HG03095 (cell line): ENCODE data around the gene DLGAP3.

Experiments used
- ATAC-seq: cut with Tn5 transposase; IDR thresholded peaks from one replicate; pipeline ENCODE4 v1.9.1; 2021; ENCODE audit warnings: moderate library complexity; ENCODE audit not compliant: unreplicated experiment

The DLGAP3 gene

DNA sequence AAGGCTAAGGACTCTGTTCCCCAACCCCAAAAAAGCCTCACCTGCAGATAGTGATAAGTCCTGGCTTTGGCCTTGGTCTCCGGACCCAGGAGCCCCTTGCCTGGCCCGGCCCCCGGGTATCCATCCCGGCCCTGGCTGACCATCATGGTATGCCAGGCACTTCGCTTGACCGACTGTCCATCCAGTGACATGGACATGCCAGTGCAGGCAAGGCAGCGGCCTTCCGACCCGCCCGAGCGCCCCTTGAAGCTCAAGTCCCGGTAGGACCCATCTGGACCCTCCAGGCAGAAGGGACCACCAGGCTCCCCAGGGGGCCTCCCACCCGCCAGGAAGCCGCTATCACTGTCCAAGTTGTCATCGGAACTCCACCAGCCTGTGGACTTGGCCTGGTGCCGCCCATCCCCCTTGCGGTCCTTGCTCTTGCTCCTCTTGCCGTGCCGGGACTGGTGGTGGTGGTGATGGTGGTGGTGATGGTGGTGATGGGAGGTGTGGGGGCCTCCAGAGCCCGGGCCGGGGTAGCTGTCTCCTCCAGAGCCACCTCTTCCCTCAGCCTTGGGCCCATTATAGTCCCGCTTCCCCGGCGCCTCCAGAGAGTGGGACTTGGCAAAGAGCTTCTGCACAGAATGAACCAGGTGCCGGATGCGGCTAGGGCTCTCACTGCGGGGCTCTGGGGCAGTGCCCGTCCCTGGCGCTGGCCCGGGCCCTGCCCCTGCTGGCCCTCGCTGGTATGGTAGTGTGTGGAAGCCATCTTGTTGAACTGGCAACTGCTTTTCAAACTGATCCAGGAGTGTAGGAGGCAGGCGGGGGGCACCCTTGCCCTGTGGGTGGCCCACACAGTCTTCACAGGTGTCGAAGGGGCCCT is 25.0 kb downstream of the DLGAP3 start:
- ATAC-seq: no peak

DNA sequence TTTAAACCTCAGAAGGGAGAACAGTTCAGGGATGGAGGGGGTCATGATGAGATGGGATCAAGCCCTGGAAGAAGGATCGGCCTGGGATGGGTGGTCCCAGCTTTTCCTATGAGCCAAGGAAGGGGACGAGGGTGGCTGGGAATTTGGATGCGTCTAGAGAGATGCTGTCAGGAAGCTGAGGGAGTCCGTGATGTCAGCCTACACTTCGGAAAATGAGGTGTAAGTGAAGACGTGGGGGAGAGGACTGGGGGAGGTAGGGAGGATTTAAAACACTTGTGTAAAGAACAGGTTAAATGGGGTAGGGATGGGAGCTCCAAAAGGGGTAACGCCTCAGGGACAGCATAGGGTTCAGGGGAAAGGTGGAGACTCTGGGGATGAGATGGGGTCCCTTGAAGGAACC is 27.5 kb downstream of the DLGAP3 start:
- no peak for ATAC-seq

- ATAC-seq: no peak
Measured at GRCh38 chr1:34900775-34901502, 28.5 kb downstream of the DLGAP3 start.

GRCh38 chr1:34899906-34900305 is 29.5 kb downstream of the DLGAP3 start:
- ATAC-seq: no peak

- no peak for ATAC-seq
Measured at GRCh38 chr1:34899471-34899870, 30.0 kb downstream of the DLGAP3 start.

- ATAC-seq: no peak
Measured at GRCh38 chr1:34898330-34898761, 31.1 kb downstream of the DLGAP3 start.

- no peak for ATAC-seq
Measured at GRCh38 chr1:34896612-34897011, 32.8 kb downstream of the DLGAP3 start.

DNA sequence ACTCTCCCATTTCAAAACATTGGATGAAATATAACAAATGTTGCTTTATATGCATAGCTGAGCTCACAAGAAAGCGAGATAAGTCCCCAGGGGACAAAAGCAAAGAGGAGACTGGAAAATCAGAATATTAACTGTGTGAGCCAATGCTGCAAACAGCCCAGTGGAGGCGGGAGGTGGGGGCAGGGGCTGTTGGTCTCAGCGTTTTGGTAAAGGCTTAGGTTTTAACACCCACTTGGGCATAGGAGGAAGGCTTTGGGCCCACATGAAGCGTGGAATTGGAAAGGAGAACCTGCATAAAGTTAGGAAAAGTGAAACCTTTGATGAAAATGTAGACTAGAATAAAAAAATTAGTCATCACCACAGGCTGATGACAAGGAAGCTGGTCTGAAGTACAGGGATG is 39.7 kb downstream of the DLGAP3 start:
- no peak for ATAC-seq

GRCh38 chr1:34887593-34887992 is 41.9 kb downstream of the DLGAP3 start:
- no peak for ATAC-seq

- no peak for ATAC-seq
Measured at GRCh38 chr1:34885405-34886247, 43.8 kb downstream of the DLGAP3 start.

GRCh38 chr1:34884961-34885360 is 44.5 kb downstream of the DLGAP3 start:
- ATAC-seq: no peak

GRCh38 chr1:34884536-34884935 is 44.9 kb downstream of the DLGAP3 start:
- no peak for ATAC-seq

DNA sequence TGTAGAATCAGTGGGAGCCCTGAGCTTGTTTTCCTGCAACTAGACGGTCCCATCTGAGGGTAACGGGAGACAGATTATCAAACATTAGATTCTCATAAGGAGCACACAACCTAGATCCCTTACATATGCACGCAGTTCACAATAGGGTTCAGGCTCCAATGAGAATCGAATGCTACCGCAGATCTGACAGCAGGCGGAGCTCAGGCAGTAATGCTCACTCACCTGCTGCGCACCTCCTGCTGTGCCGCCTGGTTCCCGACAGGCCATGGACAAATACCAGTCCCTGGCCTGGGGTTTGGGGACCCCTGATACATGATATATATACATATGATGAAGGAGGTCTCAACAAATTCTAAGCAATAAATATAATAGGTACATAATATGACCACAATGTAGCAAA is 50.2 kb downstream of the DLGAP3 start:
- ATAC-seq: no peak

DNA sequence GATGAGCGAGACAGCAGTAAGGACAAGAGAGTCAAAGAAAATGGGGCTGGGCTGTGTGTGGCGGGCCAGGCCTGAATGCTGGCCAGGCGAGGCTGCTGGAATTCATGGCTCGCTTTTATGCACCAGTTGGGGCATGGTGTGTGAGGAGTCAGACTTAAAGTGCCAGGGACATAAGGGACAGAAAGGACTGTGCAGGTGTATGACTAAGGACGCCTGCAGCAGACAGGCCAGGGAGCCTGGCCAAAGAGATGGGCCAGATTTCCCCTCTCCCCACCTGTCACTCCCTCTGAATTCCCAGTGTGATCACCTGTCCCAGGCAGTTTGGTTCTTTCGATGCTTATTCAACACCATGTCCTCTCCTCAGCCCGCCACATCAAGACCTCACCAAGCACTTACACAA is 53.0 kb downstream of the DLGAP3 start:
- ATAC-seq: no peak

DNA sequence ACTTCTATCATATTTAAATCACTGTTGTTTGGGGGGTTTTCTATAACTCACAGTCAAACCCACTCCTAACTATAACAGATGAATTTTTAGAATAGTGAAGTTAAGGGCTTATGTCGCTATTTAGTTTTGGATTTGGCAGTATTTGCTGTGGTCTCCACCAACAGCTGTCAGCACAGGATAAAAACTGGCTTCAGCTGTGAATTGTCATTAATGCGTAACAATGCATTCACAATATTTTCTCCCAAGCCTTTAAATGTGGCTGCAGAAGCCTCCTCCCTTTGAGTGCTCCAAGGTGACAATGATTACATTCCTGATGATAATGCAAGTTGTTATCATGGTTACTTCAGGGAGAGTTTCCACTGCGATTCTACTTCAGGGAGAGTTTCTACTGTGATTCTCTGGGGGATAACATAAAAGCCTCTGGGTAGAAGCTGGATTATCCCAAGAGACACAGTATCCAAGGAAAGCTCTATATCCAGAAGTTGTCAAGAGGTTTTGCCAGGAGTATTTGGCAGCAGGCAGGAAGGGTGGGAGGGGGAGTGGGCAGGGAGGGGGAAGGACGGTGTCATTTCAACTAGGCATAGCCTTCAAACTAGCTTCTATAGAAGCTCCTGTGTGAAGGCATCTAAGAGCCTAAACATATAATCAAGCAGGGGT is 55.0 kb downstream of the DLGAP3 start:
- no peak for ATAC-seq

DNA sequence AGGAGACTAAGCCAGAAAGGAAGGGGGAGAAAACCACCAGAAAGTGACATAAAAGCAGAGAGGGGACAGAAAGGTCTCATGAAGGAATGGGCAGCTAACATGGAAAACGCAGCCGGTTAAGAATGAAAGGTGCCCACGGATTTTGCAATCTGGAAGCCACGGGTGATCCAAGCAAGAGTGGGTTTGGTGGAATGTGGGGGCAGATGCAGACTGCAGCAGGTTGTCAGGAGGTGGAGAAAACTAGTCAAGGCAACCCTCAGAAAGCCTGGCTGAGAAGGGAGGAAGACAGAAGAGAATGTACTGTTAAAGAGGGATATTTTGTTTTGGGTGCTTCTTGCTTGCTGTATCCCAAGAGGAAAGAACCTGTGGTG is 57.3 kb downstream of the DLGAP3 start:
- no peak for ATAC-seq

- ATAC-seq: no peak
Measured at GRCh38 chr1:34871443-34872132, 57.9 kb downstream of the DLGAP3 start.

- ATAC-seq: no peak
Measured at GRCh38 chr1:34870395-34870794, 59.1 kb downstream of the DLGAP3 start.

- no peak for ATAC-seq
Measured at GRCh38 chr1:34869760-34870159, 59.7 kb downstream of the DLGAP3 start.
